GM12892 (cell line): ENCODE data around the gene FAAP100.

Experiments
- POLR2A ChIP-seq: IDR thresholded peaks from 2 replicates; pipeline ENCODE4 v1.6.1; 2011; ENCODE audit warnings: low read depth, low read length, control low read depth
- POLR2AphosphoS5 ChIP-seq: IDR thresholded peaks from 2 replicates; pipeline ENCODE4 v1.6.1; 2011; ENCODE audit warnings: low read depth, low read length, control low read depth

GRCh38 chr17:81510785-81511553, 41.2 kb downstream of the FAAP100 start:
- peak; percentile 24; the same call in 1 of the 2 replicates for TF ChIP-seq POLR2AphosphoS5
- TF ChIP-seq POLR2A, result peak; percentile 50
